ENCODE data around the gene PROX1. TPM values are rescaled to one million over a fixed set of nuclear protein-coding genes. Genes with fewer than 3 reads are reported as not detected.

PROX1 gene
- total RNA-seq, 2 donors from 2014 or later: 0.21 to 4.3 TPM

GRCh38 chr1:214022810-214023425 lies 35.1 kb downstream of the PROX1 start:
- no peak for TF ChIP-seq CTCF (IDR thresholded peaks at IDR 0.05)
- ATAC-seq (ENCODE audit: insufficient number of reproducible peaks, low FRiP score, low read depth): no peak
- Histone ChIP-seq H3K4me3 (no peak overlapping the region), H3K27me3 (replicated peaks; ENCODE audit: insufficient read depth) (no peaks in the 10 kb centered on the region), H3K36me3 (no peaks in the 10 kb centered on the region), H3K27ac (no peak overlapping the region), H3K4me1 (ENCODE audit: control insufficient read depth in 1 of 2, low read depth in 2 of 2) (no peaks in the 10 kb centered on the region), H3K9me3 (no peaks in the 10 kb centered on the region)
- no peak for DNase-seq (ENCODE audit: low spot score)

GRCh38 chr1:214026985-214027384 lies 39.2 kb downstream of the PROX1 start:
- H3K4me3 ChIP-seq: no peak overlapping the region

GRCh38 chr1:214027498-214027897 lies 39.7 kb downstream of the PROX1 start:
- no peaks in the 10 kb centered on the region for H3K36me3 ChIP-seq
- H3K27me3 ChIP-seq (replicated peaks; ENCODE audit: insufficient read depth): no peaks in the 10 kb centered on the region
- no peak for TF ChIP-seq CTCF (IDR thresholded peaks at IDR 0.05)
- no peaks in the 10 kb centered on the region for H3K4me1 ChIP-seq (ENCODE audit: control insufficient read depth in 1 of 2, low read depth in 2 of 2)
- H3K9me3 ChIP-seq: no peaks in the 10 kb centered on the region
- no peak overlapping the region for H3K4me3 ChIP-seq
- DNase-seq (ENCODE audit: low spot score) (no peak), ATAC-seq (ENCODE audit: insufficient number of reproducible peaks, low FRiP score, low read depth) (no peak)
- no peak overlapping the region for H3K27ac ChIP-seq

More at GRCh38 chr1:214026985-214027384, 39.2 kb downstream of the PROX1 start:
- TF ChIP-seq CTCF (IDR thresholded peaks at IDR 0.05): no peak
- Histone ChIP-seq H3K9me3 (no peaks in the 10 kb centered on the region), H3K27ac (no peak overlapping the region), H3K36me3 (no peaks in the 10 kb centered on the region), H3K27me3 (replicated peaks; ENCODE audit: insufficient read depth) (no peaks in the 10 kb centered on the region), H3K4me1 (ENCODE audit: control insufficient read depth in 1 of 2, low read depth in 2 of 2) (no peaks in the 10 kb centered on the region)
- ATAC-seq (ENCODE audit: insufficient number of reproducible peaks, low FRiP score, low read depth): no peak
- DNase-seq (ENCODE audit: low spot score): no peak

GRCh38 chr1:214028095-214028494 lies 40.3 kb downstream of the PROX1 start:
- DNase-seq (ENCODE audit: low spot score) (no peak), ATAC-seq (ENCODE audit: insufficient number of reproducible peaks, low FRiP score, low read depth) (no peak)
- Histone ChIP-seq H3K36me3 (no peaks in the 10 kb centered on the region), H3K4me1 (ENCODE audit: control insufficient read depth in 1 of 2, low read depth in 2 of 2) (no peaks in the 10 kb centered on the region), H3K4me3 (no peak overlapping the region), H3K9me3 (no peaks in the 10 kb centered on the region), H3K27ac (no peak overlapping the region), H3K27me3 (replicated peaks; ENCODE audit: insufficient read depth) (no peaks in the 10 kb centered on the region)
- no peak for TF ChIP-seq CTCF (IDR thresholded peaks at IDR 0.05)

- Histone ChIP-seq H3K27me3 (replicated peaks; ENCODE audit: insufficient read depth) (no peaks in the 10 kb centered on the region), H3K4me3 (no peak overlapping the region), H3K4me1 (ENCODE audit: control insufficient read depth in 1 of 2, low read depth in 2 of 2) (no peaks in the 10 kb centered on the region), H3K36me3 (no peaks in the 10 kb centered on the region), H3K9me3 (no peaks in the 10 kb centered on the region), H3K27ac (no peak overlapping the region)
- TF ChIP-seq CTCF (IDR thresholded peaks at IDR 0.05): no peak
- no peak for ATAC-seq (ENCODE audit: insufficient number of reproducible peaks, low FRiP score, low read depth)
- no peak for DNase-seq (ENCODE audit: low spot score)
These were observed 41.1 kb downstream of the PROX1 start for GRCh38 chr1:214028649-214029406.
